Trophoblast cell (in vitro differentiated cells and primary cell): Measurements from ENCODE around the gene ART5.

ENCODE experiments used
- DNase-seq, 2 donors: peaks; one replicate each; pipeline ENCODE4 v3.0.0-alpha.2; 2016
- H2AFZ ChIP-seq: 2 replicates; pipeline ENCODE4 v1.6.1; 2013; ENCODE audit warnings: low read length, moderate library complexity, mild to moderate bottlenecking; ENCODE audit not compliant: insufficient read depth, poor library complexity
- H2AK5ac ChIP-seq: 2 replicates; pipeline ENCODE4 v1.6.1; 2013; ENCODE audit warnings: mild to moderate bottlenecking, low read length
- H2BK120ac ChIP-seq: 2 replicates; pipeline ENCODE4 v1.6.1; 2013; ENCODE audit warnings: low read length, mild to moderate bottlenecking, moderate library complexity; ENCODE audit not compliant: insufficient read depth, poor library complexity
- H2BK12ac ChIP-seq: 2 replicates; pipeline ENCODE4 v1.6.1; 2013; ENCODE audit warnings: mild to moderate bottlenecking, low read length, moderate library complexity
- H2BK5ac ChIP-seq: 2 replicates; pipeline ENCODE4 v1.6.1; 2013; ENCODE audit warnings: low read length, low read depth, moderate library complexity, mild to moderate bottlenecking; ENCODE audit not compliant: poor library complexity
- H3K14ac ChIP-seq: 2 replicates; pipeline ENCODE4 v1.6.1; 2013; ENCODE audit warnings: mild to moderate bottlenecking, low read length
- H3K18ac ChIP-seq: 2 replicates; pipeline ENCODE4 v1.6.1; 2013; ENCODE audit warnings: mild to moderate bottlenecking, low read length
- H3K23ac ChIP-seq: 2 replicates; pipeline ENCODE4 v1.6.1; 2013; ENCODE audit warnings: low read length
- H3K27ac ChIP-seq: 2 replicates; pipeline ENCODE4 v1.5.1; 2013; ENCODE audit warnings: low read depth, mild to moderate bottlenecking, inconsistent platforms, low read length, moderate library complexity
- H3K27me3 ChIP-seq: 2 replicates; pipeline ENCODE4 v1.6.1; 2013; ENCODE audit warnings: inconsistent platforms, mild to moderate bottlenecking, low read length, moderate library complexity; ENCODE audit not compliant: insufficient read depth
- H3K36me3 ChIP-seq, 2 experiments: 1 replicate in 1 of 2; 2 replicates in 1 of 2; pipeline ENCODE4 v1.6.1; 2013; ENCODE audit warnings: low read length in 2 of 2, mild to moderate bottlenecking in 2 of 2, moderate library complexity in 1 of 2; ENCODE audit not compliant: insufficient read depth in 2 of 2, control insufficient read depth in 1 of 2
- H3K4ac ChIP-seq: 2 replicates; pipeline ENCODE4 v1.6.1; 2013; ENCODE audit warnings: low read depth, mild to moderate bottlenecking, low read length, moderate library complexity
- H3K4me1 ChIP-seq, 2 experiments: 1 replicate in 1 of 2; 2 replicates in 1 of 2; pipeline ENCODE4 v1.6.1; 2013; ENCODE audit warnings: low read length in 2 of 2, mild to moderate bottlenecking in 2 of 2, moderate library complexity in 1 of 2; ENCODE audit not compliant: insufficient read depth in 2 of 2, control insufficient read depth in 1 of 2
- H3K4me2 ChIP-seq: 2 replicates; pipeline ENCODE4 v1.6.1; 2013; ENCODE audit warnings: inconsistent platforms, mild to moderate bottlenecking, low read length, moderate library complexity
- H3K4me3 ChIP-seq: 2 replicates; pipeline ENCODE4 v1.5.1; 2013; ENCODE audit warnings: mild to moderate bottlenecking, low read depth, low read length, inconsistent platforms
- H3K79me1 ChIP-seq: one replicate; pipeline ENCODE4 v1.6.1; 2013; ENCODE audit warnings: low read length
- H3K79me2 ChIP-seq: 2 replicates; pipeline ENCODE4 v1.6.1; 2013; ENCODE audit warnings: low read length, mild to moderate bottlenecking; ENCODE audit not compliant: control insufficient read depth, insufficient read depth, poor library complexity
- H3K9ac ChIP-seq: 2 replicates; pipeline ENCODE4 v1.6.1; 2013; ENCODE audit warnings: mild to moderate bottlenecking, low read length
- H3K9me3 ChIP-seq: 2 replicates; pipeline ENCODE4 v1.6.1; 2013; ENCODE audit warnings: low read depth, mild to moderate bottlenecking, control low read depth, inconsistent platforms, low read length; ENCODE audit not compliant: insufficient read depth
- H4K12ac ChIP-seq: 2 replicates; pipeline ENCODE4 v1.6.1; 2013; ENCODE audit warnings: low read depth, mild to moderate bottlenecking, low read length, moderate library complexity
- H4K8ac ChIP-seq: 2 replicates; pipeline ENCODE4 v1.6.1; 2013; ENCODE audit warnings: low read depth, mild to moderate bottlenecking, low read length, moderate library complexity
- H4K91ac ChIP-seq: one replicate; pipeline ENCODE4 v1.6.1; 2013; ENCODE audit warnings: low read depth, mild to moderate bottlenecking, low read length, moderate library complexity
- WGBS: extraction: QIAGEN DNeasy Blood & Tissue Kit; methylation state at CpG from one replicate; pipeline ENCODE4 v1.1.7; 2013; ENCODE audit warnings: missing lambda C conversion rate; ENCODE audit not compliant: insufficient read length, insufficient coverage; ENCODE audit errors: extremely low coverage; 5-methylcytosine and 5-hydroxymethylcytosine counted together

ART5 gene

GRCh38 chr11:3642071-3642951, 519 bp upstream of the ART5 start:
- Histone ChIP-seq H3K23ac (no peak overlapping the region), H3K18ac (peak overlapping the region; percentile 37), H4K91ac (no peak overlapping the region), H3K14ac (peak overlapping the region; percentile 28), H3K27me3 (no peaks in the 10 kb centered on the region), H3K4me2 (peak overlapping the region; percentile 86), H4K12ac (no peak overlapping the region), H3K27ac (no peak overlapping the region), H4K8ac (peak overlapping the region; percentile 21), H3K4me1 (peaks cover 12% of the 10 kb centered on the region in 2 experiments), H3K4me3 (peak overlapping the region; percentile 56), H2BK5ac (no peak overlapping the region), H3K79me2 (peaks cover 3% of the 10 kb centered on the region), H3K36me3 (no peaks in the 10 kb centered on the region), H3K4ac (no peak overlapping the region), H2BK120ac (no peak overlapping the region), H3K79me1 (peaks cover 5% of the 10 kb centered on the region), H2BK12ac (no peak overlapping the region), H3K9ac (no peak overlapping the region), H3K9me3 (peaks cover 10% of the 10 kb centered on the region), H2AK5ac (no peak overlapping the region), H2AFZ (peak overlapping the region; percentile 80)
- no CpG with 5 or more reads among the region's 55 CpGs for WGBS
- DNase-seq = peak; percentile 12 to 42

GRCh38 chr11:3641191-3641590, 601 bp downstream of the ART5 start:
- Histone ChIP-seq H3K9me3 (peaks cover 10% of the 10 kb centered on the region), H3K79me1 (peaks cover 5% of the 10 kb centered on the region), H2AFZ (no peak overlapping the region), H4K8ac (no peak overlapping the region), H3K4me2 (no peak overlapping the region), H3K36me3 (no peaks in the 10 kb centered on the region), H3K4me1 (peaks cover 12% of the 10 kb centered on the region in 2 experiments), H3K4me3 (no peak overlapping the region), H3K27ac (no peak overlapping the region), H4K12ac (no peak overlapping the region), H3K27me3 (no peaks in the 10 kb centered on the region), H3K79me2 (peaks cover 3% of the 10 kb centered on the region), H3K4ac (no peak overlapping the region), H3K9ac (no peak overlapping the region), H3K18ac (no peak overlapping the region), H2BK120ac (no peak overlapping the region), H2BK12ac (no peak overlapping the region), H2BK5ac (no peak overlapping the region), H2AK5ac (no peak overlapping the region), H4K91ac (no peak overlapping the region), H3K23ac (no peak overlapping the region), H3K14ac (no peak overlapping the region)
- no CpG with 5 or more reads among the region's 8 CpGs for WGBS
- no peak for DNase-seq

- Histone ChIP-seq H2AFZ (no peak overlapping the region), H3K23ac (no peak overlapping the region), H2BK12ac (no peak overlapping the region), H3K18ac (no peak overlapping the region), H3K9me3 (peaks cover 5% of the 10 kb centered on the region), H3K4me1 (peaks cover 12% of the 10 kb centered on the region in 2 experiments), H3K36me3 (no peaks in the 10 kb centered on the region), H2BK5ac (no peak overlapping the region), H3K27ac (no peak overlapping the region), H4K91ac (no peak overlapping the region), H3K79me2 (peaks cover 3% of the 10 kb centered on the region), H4K8ac (no peak overlapping the region), H3K27me3 (no peaks in the 10 kb centered on the region), H3K14ac (no peak overlapping the region), H4K12ac (no peak overlapping the region), H2AK5ac (no peak overlapping the region), H3K4me2 (no peak overlapping the region), H3K4me3 (no peak overlapping the region), H2BK120ac (no peak overlapping the region), H3K9ac (no peak overlapping the region), H3K4ac (no peak overlapping the region), H3K79me1 (peaks cover 5% of the 10 kb centered on the region)
- no peak for DNase-seq
- no CpG with 5 or more reads among the region's 14 CpGs for WGBS
These were observed 2.0 kb downstream of the ART5 start for GRCh38 chr11:3639841-3640240.

GRCh38 chr11:3638513-3638912, 3.3 kb downstream of the ART5 start:
- no CpG with 5 or more reads among the region's 5 CpGs for WGBS
- Histone ChIP-seq H4K91ac (no peak overlapping the region), H3K14ac (no peak overlapping the region), H4K8ac (no peak overlapping the region), H3K9me3 (no peaks in the 10 kb centered on the region), H2BK5ac (no peak overlapping the region), H3K18ac (no peak overlapping the region), H3K79me2 (peaks cover 3% of the 10 kb centered on the region), H4K12ac (no peak overlapping the region), H3K4ac (no peak overlapping the region), H2AK5ac (no peak overlapping the region), H2AFZ (no peak overlapping the region), H3K79me1 (peaks cover 5% of the 10 kb centered on the region), H3K4me2 (no peak overlapping the region), H3K27me3 (no peaks in the 10 kb centered on the region), H3K4me1 (peaks cover 12% of the 10 kb centered on the region in 2 experiments), H3K27ac (no peak overlapping the region), H2BK12ac (no peak overlapping the region), H2BK120ac (no peak overlapping the region), H3K36me3 (no peaks in the 10 kb centered on the region), H3K23ac (no peak overlapping the region), H3K9ac (no peak overlapping the region), H3K4me3 (no peak overlapping the region)
- DNase-seq = no peak
